K562 (cell line): ENCODE results near the gene PITHD1. TPM values are rescaled to one million over a fixed set of nuclear protein-coding genes. Genes with fewer than 3 reads are reported as not detected.

ENCODE experiments used
- AFF1 ChIP-seq, 2 experiments: fragments of 450-650 bp; IDR thresholded peaks; 2 replicates each; pipeline ENCODE4 v1.6.1; 2018; ENCODE audit warnings: mild to moderate bottlenecking in 2 of 2, low read depth in 1 of 2; ENCODE audit not compliant: partially characterized antibody in 2 of 2
- CBFA2T2 ChIP-seq: fragments of 450-650 bp; conservative IDR thresholded peaks from 2 replicates; pipeline ENCODE4 v1.6.1; 2017; ENCODE audit warnings: mild to moderate bottlenecking
- CGGBP1 ChIP-seq: fragments of 250-450 bp; sonication (Bioruptor Pico); IDR thresholded peaks from 2 replicates; pipeline ENCODE4 v1.9.0; 2021; ENCODE audit warnings: mild to moderate bottlenecking
- FOXA3 ChIP-seq, 2 experiments: fragments of 450-650 bp in 1 of 2; sonication (generic) in 1 of 2; formaldehyde crosslinking; IDR thresholded peaks in 1 of 2; conservative IDR thresholded peaks in 1 of 2; 2 replicates each; pipeline versions ENCODE4 v1.4.0 to v1.8.0; 2020 to 2022; ENCODE audit warnings: mild to moderate bottlenecking in 2 of 2, missing genetic modification reagents in 1 of 2
- GTF2F1 ChIP-seq: IDR thresholded peaks from 2 replicates; pipeline ENCODE4 v1.6.1; 2011; ENCODE audit warnings: low read depth, low read length, improper control_type of control experiment
- KAT8 ChIP-seq: fragments of 450-650 bp; IDR thresholded peaks from 2 replicates; pipeline ENCODE4 v1.6.1; 2016; ENCODE audit warnings: low read depth, mild to moderate bottlenecking
- MCM7 ChIP-seq, 2 experiments: fragments of 450-650 bp; IDR thresholded peaks; 2 replicates each; pipeline ENCODE4 v1.6.1; 2016 to 2018
- NKRF ChIP-seq: fragments of 450-650 bp; IDR thresholded peaks from 2 replicates; pipeline ENCODE4 v1.6.1; 2016; ENCODE audit warnings: borderline replicate concordance
- POLR2A ChIP-seq: fragments of 450-650 bp; conservative IDR thresholded peaks from 2 replicates; pipeline ENCODE4 v1.6.1; 2016
- RAD51 ChIP-seq: fragments of 450-650 bp; IDR thresholded peaks from 2 replicates; pipeline ENCODE4 v1.7.1; 2016; ENCODE audit warnings: low read depth, mild to moderate bottlenecking, borderline replicate concordance
- RBM34 ChIP-seq: fragments of 200-400 bp; formaldehyde crosslinking; IDR thresholded peaks from 2 replicates; pipeline ENCODE4 v1.6.1; 2018; ENCODE audit warnings: low read length, borderline replicate concordance; ENCODE audit not compliant: insufficient read depth
- THRAP3 ChIP-seq: fragments of 450-650 bp; IDR thresholded peaks from 2 replicates; pipeline ENCODE4 v1.6.1; 2016; ENCODE audit warnings: mild to moderate bottlenecking, inconsistent platforms, borderline replicate concordance
- TOE1 ChIP-seq, 2 experiments: fragments of 450-650 bp in 1 of 2; sonication (generic) in 1 of 2; formaldehyde crosslinking in 1 of 2; IDR thresholded peaks; 2 replicates each; pipeline versions ENCODE4 v1.7.1 to v1.8.0; 2016 to 2022; ENCODE audit warnings: borderline replicate concordance in 2 of 2, mild to moderate bottlenecking in 2 of 2, antibody characterized with exemption in 1 of 2, inconsistent platforms in 1 of 2, low read depth in 1 of 2, missing genetic modification reagents in 1 of 2, moderate library complexity in 1 of 2
- TSC22D4 ChIP-seq: fragments of 450-650 bp; IDR thresholded peaks from 2 replicates; pipeline ENCODE4 v1.6.1; 2016; ENCODE audit warnings: missing genetic modification characterization, missing biosample characterization, control low read depth
- U2AF1 ChIP-seq: fragments of 200-400 bp; formaldehyde crosslinking; optimal IDR thresholded peaks from 2 replicates; pipeline ENCODE3; 2017; ENCODE audit warnings: mild to moderate bottlenecking, low read depth, low read length, moderate library complexity
- ZC3H8 ChIP-seq: fragments of 450-650 bp; IDR thresholded peaks from 2 replicates; pipeline ENCODE4 v1.6.1; 2017
- ZNF174 ChIP-seq: fragments of 250-450 bp; sonication (Bioruptor Pico); IDR thresholded peaks from 2 replicates; pipeline ENCODE4 v1.4.0; 2020; ENCODE audit warnings: mild to moderate bottlenecking
- ZNF232 ChIP-seq: sonication (generic); formaldehyde crosslinking; IDR thresholded peaks from 2 replicates; pipeline ENCODE4 v1.8.0; 2022; ENCODE audit warnings: mild to moderate bottlenecking, missing genetic modification reagents
- polyA plus RNA-seq, 8 experiments: library from polyadenylated mRNA; depleted of rRNA in 4 of 8; stranded (reverse) in 5 of 8; unstranded in 3 of 8; fragments of >200 nt; fragmentation: Nextera tagmentation in 2 of 8; fragmentation: Illumina TruSeq in 1 of 8; extraction: Ambion mirVana in 2 of 8; extraction: Trizol in 1 of 8; gene quantifications; 2 replicates each; pipeline versions ENCODE4 v1.2.1 to v1.2.3, GENCODE V29; 2011 to 2014; ENCODE audit warnings: inconsistent platforms in 1 of 8, missing spikeins in 1 of 8
- total RNA-seq, 7 experiments: library from RNA; depleted of rRNA in 6 of 7; stranded (reverse); fragments of >200 nt in 6 of 7; fragmentation: Illumina TruSeq in 2 of 7; extraction: Trizol in 2 of 7; gene quantifications; 2 replicates each; pipeline versions ENCODE4 v1.2.1 to v1.2.3, GENCODE V29; 2011 to 2021; ENCODE audit warnings: low replicate concordance in 1 of 7
- TF ChIP-seq, protein P1 (sequence below): fragments of 250-450 bp; sonication (Bioruptor Pico); IDR thresholded peaks from 2 replicates; pipeline ENCODE4 v1.9.0; 2021; ENCODE audit warnings: mild to moderate bottlenecking, inconsistent platforms

Gene PITHD1
- total and polyA plus RNA-seq, 9 of the 15 experiments (the other 6 are each of a cell fraction or from before 2014, with no cell fraction given), result 46.5 to 175 (median 149) TPM

- no peak for TF ChIP-seq ZNF232 (CRISPR knock-in tag)
- no peak for TF ChIP-seq THRAP3
- no peak for TF ChIP-seq CGGBP1 (CRISPR knock-in tag)
- TF ChIP-seq, protein P1, sequence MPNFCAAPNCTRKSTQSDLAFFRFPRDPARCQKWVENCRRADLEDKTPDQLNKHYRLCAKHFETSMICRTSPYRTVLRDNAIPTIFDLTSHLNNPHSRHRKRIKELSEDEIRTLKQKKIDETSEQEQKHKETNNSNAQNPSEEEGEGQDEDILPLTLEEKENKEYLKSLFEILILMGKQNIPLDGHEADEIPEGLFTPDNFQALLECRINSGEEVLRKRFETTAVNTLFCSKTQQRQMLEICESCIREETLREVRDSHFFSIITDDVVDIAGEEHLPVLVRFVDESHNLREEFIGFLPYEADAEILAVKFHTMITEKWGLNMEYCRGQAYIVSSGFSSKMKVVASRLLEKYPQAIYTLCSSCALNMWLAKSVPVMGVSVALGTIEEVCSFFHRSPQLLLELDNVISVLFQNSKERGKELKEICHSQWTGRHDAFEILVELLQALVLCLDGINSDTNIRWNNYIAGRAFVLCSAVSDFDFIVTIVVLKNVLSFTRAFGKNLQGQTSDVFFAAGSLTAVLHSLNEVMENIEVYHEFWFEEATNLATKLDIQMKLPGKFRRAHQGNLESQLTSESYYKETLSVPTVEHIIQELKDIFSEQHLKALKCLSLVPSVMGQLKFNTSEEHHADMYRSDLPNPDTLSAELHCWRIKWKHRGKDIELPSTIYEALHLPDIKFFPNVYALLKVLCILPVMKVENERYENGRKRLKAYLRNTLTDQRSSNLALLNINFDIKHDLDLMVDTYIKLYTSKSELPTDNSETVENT (CRISPR knock-in tag), result no peak
- peak; percentile 74; the same call in 1 of the 2 replicates for TF ChIP-seq ZC3H8
- TF ChIP-seq CBFA2T2, result no peak
- TF ChIP-seq MCM7 (IDR thresholded peaks at IDR 0.05), result no peak
- TF ChIP-seq AFF1 (IDR thresholded peaks at IDR 0.05; ENCODE audit: low read depth in 1 of 2, partially characterized antibody in 2 of 2), result peak in 1 of 2 experiments; percentile 44
- no peak for TF ChIP-seq TSC22D4 (tag)
- TF ChIP-seq FOXA3 (CRISPR knock-in tag; conservative IDR thresholded peaks at IDR 0.05 in 1 of 2, IDR thresholded peaks at IDR 0.05 in 1 of 2), result no peak
- TF ChIP-seq KAT8, result no peak
- no peak for TF ChIP-seq U2AF1
- TF ChIP-seq NKRF, result peak; percentile 47; the same call in 1 of the 2 replicates
- TF ChIP-seq RBM34, result no peak
- no peak for TF ChIP-seq TOE1 (IDR thresholded peaks at IDR 0.05; ENCODE audit: borderline replicate concordance)
- TF ChIP-seq TOE1 (CRISPR knock-in tag; IDR thresholded peaks at IDR 0.05; ENCODE audit: borderline replicate concordance, low read depth), result no peak
- TF ChIP-seq ZNF174, result no peak
- TF ChIP-seq GTF2F1, result no peak
- TF ChIP-seq RAD51, result no peak
- TF ChIP-seq POLR2A, result no peak
Observed at GRCh38 chr1:23810818-23811540, 32.8 kb downstream of the PITHD1 start (continued).
